Sciatic nerve (tissue), 2 donors: ENCODE results near the gene MST1R. TPM values are rescaled to one million over a fixed set of nuclear protein-coding genes. Genes with fewer than 3 reads are reported as not detected.
"Not testable (repeated sequence)": the region's sequence is repeated elsewhere in the genome, so short reads cannot be mapped to it uniquely, and the experiment has no call there.

Source experiments
- ATAC-seq: fragments of 200-7000 bp; cut with Tn5 transposase; one replicate; pipeline ENCODE4 v1.9.1; 2020; ENCODE audit warnings: mild to moderate bottlenecking, moderate library complexity
- DNase-seq: peaks from one replicate; pipeline ENCODE4 v3.0.0-alpha.2; 2020; ENCODE audit warnings: low spot score
- intact Hi-C: fragments of 100-400 bp; cut with DNase I; formaldehyde crosslinking; loops from one replicate; pipeline ENCODE4 v1.14.2; 2022
- total RNA-seq: library from RNA; stranded (reverse); fragmentation: NEBNext Ultra II Directional; extraction: Animal tissue kit (Norgen Biotek cat#: 25700); gene quantifications from one replicate; pipeline ENCODE4 v1.2.1, GENCODE V29; 2021
- donor health status: DM: no; HTN: no; CAD: no.
- donor health status: DM: no; HTN: no; CAD: no.

The MST1R gene
- total RNA-seq, 1 donor from 2014 or later: 2.7 TPM

DNA sequence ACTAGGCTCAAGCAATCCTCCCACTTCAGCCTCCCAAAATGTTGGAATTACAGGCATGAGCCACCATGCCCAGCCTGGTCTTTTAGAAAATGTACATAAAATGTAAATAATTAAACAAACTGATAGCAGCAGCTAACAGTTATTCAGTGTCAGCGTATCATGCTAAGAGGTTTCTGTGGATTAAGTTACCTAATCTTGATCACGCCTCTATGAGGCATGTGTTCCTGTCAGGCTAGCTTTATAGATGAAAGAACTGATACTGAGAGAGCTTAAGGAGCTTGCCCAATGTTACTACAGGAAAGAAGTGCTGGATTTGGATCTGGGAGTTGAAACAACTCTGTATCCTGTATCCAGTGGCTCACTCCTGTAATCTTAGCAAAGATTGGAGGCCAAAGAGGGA, 11.2 kb upstream of the MST1R start:
- intact Hi-C loops: no loop called here
- ATAC-seq: no peak
- DNase-seq: no peak

GRCh38 chr3:49912881-49913281, 9.2 kb upstream of the MST1R start:
- ATAC-seq (no peak), DNase-seq (no peak)
- intact Hi-C loops: no loop called here

DNA sequence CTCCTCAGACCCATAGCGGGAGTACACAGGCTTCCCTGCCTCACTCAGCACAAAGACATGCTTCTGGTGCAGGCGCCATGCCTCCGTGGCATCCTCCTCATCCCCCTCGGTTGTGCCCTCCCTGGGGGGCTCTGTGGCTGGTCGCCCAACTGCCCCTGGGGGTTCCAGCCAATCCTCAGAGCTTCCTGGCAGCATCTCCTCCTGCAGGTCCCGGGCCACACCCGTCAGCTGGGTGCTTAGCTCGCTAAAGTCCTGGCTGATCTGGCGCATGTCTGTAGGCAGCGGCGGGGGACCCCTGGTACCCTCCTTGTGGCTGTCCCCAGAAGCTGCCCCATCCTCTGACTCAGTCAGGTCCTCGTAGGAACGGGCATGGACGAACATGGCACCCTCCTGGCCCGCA, 7.9 kb upstream of the MST1R start:
- ATAC-seq (no peak), DNase-seq (no peak)
- intact Hi-C loops: no loop called here

DNA sequence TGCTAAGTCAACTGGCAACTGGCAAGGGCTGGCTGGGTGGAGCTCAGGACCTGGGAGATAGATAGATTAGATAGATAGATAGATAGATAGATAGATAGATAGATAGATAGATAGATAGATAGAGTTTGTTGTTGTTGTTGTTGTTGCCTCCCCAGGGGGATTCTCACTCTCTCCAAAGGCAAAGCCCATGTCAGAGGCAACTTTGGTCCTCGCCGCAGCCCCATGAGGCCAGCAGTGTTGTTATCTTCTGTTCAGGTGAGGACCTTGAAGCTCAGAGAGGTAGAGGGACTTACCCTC, 7.4 kb upstream of the MST1R start:
- intact Hi-C loops: no loop called here

DNA sequence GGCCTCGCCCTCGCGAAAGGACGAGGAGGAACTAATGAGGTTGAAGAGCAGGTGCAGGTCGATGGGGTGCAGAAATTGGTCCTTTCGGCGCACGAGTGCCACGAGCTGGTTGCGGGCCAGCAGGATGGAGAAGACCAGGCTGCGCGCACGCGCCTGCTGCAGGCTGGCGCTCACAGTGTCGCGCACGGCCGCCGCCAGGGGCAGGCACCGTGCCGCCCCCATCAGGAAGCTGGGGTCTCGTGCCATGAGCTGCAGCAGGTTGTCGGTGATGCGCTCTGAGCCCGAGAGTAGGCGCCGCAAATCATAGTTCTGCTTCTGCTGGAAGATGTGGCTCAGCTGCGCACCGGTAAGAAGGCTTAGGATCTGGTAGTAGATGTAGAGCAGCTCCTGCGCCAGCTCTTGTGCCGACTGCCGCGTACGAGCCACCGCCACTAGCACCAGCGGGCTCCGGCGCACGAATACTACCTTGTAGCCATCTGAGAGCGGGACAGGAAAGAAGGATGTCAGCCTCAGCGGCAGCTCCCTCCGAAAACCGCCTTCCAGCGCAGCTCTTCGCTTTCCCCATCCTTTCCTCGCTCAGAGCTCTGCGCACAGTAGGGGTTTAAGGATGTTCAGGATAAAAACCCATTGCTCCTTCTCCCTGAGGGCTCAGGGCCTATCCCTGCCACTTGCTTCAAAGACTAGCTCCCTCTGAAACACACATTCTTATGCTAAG, 6.9 kb upstream of the MST1R start:
- no peak for ATAC-seq
- intact Hi-C loops: no loop called here

More for the DNA sequence above, 7.4 kb upstream of the MST1R start:
- ATAC-seq: no peak
- DNase-seq: no peak

GRCh38 chr3:49908373-49909199, 4.9 kb upstream of the MST1R start:
- ATAC-seq: no peak
- DNase-seq: no peak
- intact Hi-C loops: no loop called here

More for the DNA sequence above, 6.9 kb upstream of the MST1R start:
- no peak for DNase-seq

- ATAC-seq: peak; percentile 72
- DNase-seq: peak; percentile 70
- intact Hi-C loops: no loop called here
Measured at GRCh38 chr3:49906073-49906743, 2.5 kb upstream of the MST1R start.

DNA sequence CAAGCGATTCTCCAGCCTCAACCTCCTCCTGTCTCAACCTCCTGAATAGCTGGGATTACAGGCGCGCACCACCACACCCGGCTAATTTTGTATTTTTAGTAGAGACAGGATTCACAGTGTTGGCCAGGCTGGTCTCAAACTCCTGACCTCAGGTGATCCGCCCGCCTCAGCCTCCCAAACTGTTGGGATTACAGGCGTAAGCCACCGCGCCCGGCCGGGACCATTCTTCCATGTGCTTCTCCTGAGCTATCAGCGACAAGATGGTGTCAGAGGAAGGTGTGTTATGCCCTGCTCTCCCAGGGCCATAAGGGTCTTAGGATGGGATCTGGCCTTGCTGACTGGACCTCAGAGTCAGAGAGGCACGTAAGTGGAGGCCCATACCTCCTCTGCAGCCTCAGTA, 775 bp upstream of the MST1R start:
- DNase-seq, intact Hi-C loops: not testable (repeated sequence)

DNA sequence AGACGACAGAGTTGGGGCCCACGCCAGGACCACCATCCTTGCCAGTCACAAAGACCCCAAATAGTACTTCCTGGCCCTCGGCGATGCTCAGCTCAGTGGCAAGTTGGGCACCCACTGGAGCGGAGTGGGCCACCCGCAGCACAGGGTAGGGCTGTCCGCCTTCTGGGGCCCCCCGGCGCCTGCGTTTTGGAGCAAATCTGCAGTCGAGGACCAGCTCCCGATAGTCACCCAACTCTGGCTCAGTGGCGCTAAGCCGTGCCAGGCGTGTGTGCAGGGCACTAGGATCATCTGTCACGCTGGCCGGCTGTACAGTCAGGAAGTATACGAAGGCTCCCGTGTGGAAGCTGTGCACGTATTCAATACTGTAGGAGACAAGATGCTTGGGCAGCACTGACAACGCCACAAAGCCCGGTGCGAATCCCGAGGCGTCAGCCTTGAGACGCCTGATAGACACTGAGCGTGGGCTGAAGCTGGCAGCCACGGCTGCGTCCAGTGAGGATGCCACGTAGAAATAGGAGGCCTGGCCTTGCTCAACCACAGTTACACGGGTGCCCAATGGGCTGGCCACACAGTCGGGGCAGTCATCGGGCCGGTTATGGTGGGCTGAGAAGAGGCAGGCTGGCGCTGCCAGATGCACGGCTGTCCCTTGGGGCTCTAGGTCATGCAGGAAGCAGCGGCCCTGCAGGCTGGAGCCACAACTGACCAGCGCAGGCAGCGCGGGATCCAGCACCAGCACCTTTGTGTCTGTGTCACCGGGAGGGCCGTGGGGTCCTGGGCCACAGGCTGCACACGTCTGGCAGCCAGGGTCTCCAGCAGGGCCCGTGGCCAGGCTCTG, 945 bp downstream of the MST1R start:
- intact Hi-C loops: no loop called here
- no peak for ATAC-seq
- DNase-seq: no peak

More for the DNA sequence above, 775 bp upstream of the MST1R start:
- not testable (repeated sequence) for ATAC-seq

GRCh38 chr3:49901366-49902339, 2.0 kb downstream of the MST1R start:
- ATAC-seq (no peak), DNase-seq (no peak)
- intact Hi-C loops: no loop called here

DNA sequence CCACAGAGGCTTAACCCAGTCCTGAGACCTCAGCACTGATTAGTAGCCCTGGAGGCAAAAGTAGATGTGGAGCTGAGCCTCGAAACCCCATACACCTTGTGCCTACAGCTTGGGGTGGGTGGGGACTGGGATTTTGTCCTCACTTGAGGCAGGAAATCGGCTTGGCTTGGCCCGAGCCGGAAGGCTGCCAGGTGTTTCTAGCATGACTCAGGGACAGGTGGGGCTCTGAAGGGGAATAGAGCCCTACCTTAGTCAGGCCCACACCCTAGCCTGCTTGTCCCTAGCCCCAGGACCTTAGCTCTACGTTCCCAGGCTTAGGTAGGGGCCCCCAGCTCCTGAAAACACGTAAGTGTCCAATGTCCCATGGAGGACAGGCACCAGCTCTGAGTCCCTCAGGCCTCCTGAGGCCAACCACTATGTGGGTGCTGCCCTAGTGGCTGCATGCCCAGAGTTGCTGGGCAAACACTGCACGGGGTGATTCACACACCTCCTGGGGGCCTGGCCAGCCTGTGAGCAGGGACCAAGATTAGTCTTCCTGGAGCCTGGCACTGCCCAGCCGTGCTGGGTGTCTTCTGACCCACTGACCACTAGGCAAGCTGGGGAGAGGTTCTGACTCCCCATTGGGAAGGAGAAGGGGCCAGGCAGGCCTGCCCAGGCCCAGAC, 3.1 kb downstream of the MST1R start:
- intact Hi-C loops: no loop called here
- no peak for ATAC-seq
- DNase-seq: no peak

DNA sequence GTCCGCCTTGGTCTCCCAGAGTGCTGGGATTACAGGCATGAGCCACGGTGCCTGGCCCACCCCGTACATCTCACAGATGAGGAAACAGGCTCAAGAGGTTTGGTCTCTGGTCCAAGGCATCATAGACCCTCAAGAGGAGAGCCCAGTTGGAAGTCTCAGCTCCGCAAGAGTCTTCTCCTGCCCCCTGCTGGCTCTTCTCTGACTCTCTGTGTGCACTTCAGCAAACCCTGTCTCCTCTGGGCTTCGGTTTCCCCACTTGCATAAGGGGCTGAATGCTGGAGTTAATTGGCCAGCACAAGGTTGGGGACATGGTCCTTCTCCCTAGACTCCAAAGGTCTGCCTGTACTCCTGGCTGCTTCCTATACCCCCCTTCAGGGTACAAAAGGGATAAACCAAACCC, 3.9 kb downstream of the MST1R start:
- ATAC-seq: no peak
- no peak for DNase-seq
- intact Hi-C loops: no loop called here

GRCh38 chr3:49898991-49899390, 4.7 kb downstream of the MST1R start:
- no peak for ATAC-seq
- intact Hi-C loops: no loop called here

GRCh38 chr3:49896345-49896744, 7.3 kb downstream of the MST1R start:
- DNase-seq (no peak), ATAC-seq (no peak)
- intact Hi-C loops: no loop called here

More at GRCh38 chr3:49898991-49899390, 4.7 kb downstream of the MST1R start:
- no peak for DNase-seq

DNA sequence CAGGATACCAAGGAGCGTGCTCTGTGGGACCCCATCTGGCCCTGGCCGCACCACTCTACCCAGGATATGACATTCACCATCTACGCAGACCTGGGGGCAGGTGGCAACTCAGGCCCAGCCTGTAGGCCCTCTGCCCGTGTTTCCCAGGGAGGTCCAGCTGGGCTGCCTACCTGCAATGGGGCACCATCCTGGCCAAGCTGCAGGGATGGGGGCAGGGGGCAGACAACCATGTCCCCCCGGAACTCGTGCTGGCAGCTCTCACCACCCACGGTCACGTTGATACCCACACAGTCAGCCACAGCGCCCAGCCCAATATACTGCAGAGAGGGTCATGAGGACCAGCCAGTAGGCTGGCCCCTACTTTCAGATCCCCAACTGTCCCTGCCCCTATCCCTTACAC, 7.9 kb downstream of the MST1R start:
- no peak for ATAC-seq
- no peak for DNase-seq
- intact Hi-C loops: no loop called here

- intact Hi-C loops: no loop called here
- no peak for ATAC-seq
- DNase-seq: no peak
Measured at GRCh38 chr3:49889296-49889695, 14.4 kb downstream of the MST1R start.

DNA sequence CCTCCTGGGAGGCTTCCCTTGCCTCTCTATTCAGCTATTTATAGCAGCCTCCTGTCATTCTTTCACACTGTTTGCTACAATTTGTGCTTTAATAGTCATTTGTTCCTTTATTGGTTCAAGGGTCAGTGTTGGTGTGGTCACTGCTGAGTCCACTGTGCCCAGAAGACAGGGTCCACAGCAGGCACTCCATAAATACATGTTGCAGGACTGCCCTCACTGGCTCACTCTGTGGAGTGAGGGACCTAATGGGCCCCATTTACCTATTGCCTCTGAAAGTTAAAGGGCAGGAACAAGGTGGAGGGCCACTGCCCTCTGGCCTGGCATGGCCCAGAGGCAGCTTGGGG, 16.8 kb downstream of the MST1R start:
- DNase-seq (no peak), ATAC-seq (no peak)
- intact Hi-C loops: no loop called here

DNA sequence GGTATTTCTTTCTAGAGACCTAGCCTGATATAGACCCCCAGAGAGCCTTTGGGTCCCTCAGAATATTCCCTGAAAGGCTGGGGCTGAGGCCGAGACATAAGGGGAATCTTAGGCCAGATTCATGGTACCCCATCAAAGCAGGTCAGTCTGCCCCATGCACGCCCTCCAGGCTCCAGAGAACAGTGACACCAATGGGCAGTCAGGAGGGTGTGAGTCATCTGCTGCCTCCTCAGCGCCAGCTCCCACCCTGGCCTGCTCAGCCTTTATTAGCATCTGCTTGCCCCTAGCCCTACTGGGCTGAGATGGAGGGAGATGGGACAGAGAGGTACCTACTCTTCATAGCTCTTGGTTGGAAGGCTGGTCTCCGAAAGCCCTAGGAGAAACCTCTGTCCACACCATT, 19.7 kb downstream of the MST1R start:
- intact Hi-C loops: no loop called here
- ATAC-seq (no peak), DNase-seq (no peak)
